GM12878 (cell line): ENCODE data around the gene SETD9. TPM values are rescaled to one million over a fixed set of nuclear protein-coding genes. Genes with fewer than 3 reads are reported as not detected.

Experiments
- ATAC-seq: fragments of 200-7000 bp; cut with Tn5 transposase; 3 replicates; pipeline ENCODE4 v1.9.1; 2020; ENCODE audit warnings: mild to moderate bottlenecking, moderate library complexity
- BruUV-seq: library from RNA; stranded (reverse); fragments of 400-500 nt; replicated peaks from 2 replicates; lab custom pipeline; 2021; lab: Mats Ljungman, UMichigan
- CTCF ChIA-PET: fragments of 300-600 bp; sonication (Branson Sonifier 250); formaldehyde crosslinking; extraction: SDS; loops from one replicate; lab custom pipeline; 2021; ENCODE audit warnings: inconsistent platforms; lab: Yijun Ruan, JAX
- POLR2A ChIA-PET: fragments of 350-600 bp; formaldehyde crosslinking; extraction: SDS; loops from one replicate; lab custom pipeline; 2021; ENCODE audit warnings: inconsistent platforms; lab: Charles Lee
- RAD21 ChIA-PET: fragments of 300-600 bp; sonication (Branson Sonifier 250); formaldehyde crosslinking; loops from one replicate; lab custom pipeline; 2023; ENCODE audit warnings: antibody characterized with exemption; ENCODE audit not compliant: unreplicated experiment; lab: Charles Lee
- SMC1A ChIA-PET: fragments of 300-600 bp; sonication (Branson Sonifier 250); formaldehyde crosslinking; loops from one replicate; lab custom pipeline; 2023; ENCODE audit not compliant: unreplicated experiment, uncharacterized antibody; lab: Charles Lee
- DNase-seq: peaks from one replicate; pipeline ENCODE4 v3.0.0-alpha.2; 2011; ENCODE audit warnings: low read depth, low spot score
- FAIRE-seq: peaks from 3 replicates; lab custom pipeline; 2011; peaks lifted over from hg19 to GRCh38; lab: Jason Lieb, UNC
- H2AFZ ChIP-seq: 2 replicates; pipeline ENCODE4 v1.6.0; 2011; ENCODE audit warnings: low read depth, low read length, control low read depth; ENCODE audit not compliant: control insufficient read depth
- H3K27ac ChIP-seq: 2 replicates; pipeline ENCODE4 v1.5.1; 2011; ENCODE audit warnings: control low read depth; ENCODE audit not compliant: control insufficient read depth, insufficient read depth
- H3K27me3 ChIP-seq, 2 experiments: replicated peaks in 1 of 2; 2 replicates each; pipeline versions ENCODE4 v1.6.0 to v1.6.1; 2011; ENCODE audit warnings: low read length in 1 of 2; ENCODE audit not compliant: control insufficient read depth in 2 of 2, insufficient read depth in 2 of 2
- H3K36me3 ChIP-seq, 2 experiments: 2 replicates each; pipeline ENCODE4 v1.5.1; 2011; ENCODE audit warnings: low read length in 1 of 2; ENCODE audit not compliant: control insufficient read depth in 2 of 2, insufficient read depth in 2 of 2
- H3K4me1 ChIP-seq: 2 replicates; pipeline ENCODE4 v1.6.1; 2011; ENCODE audit warnings: mild to moderate bottlenecking, low read length, moderate library complexity, mixed read lengths; ENCODE audit not compliant: control insufficient read depth, insufficient read depth
- H3K4me2 ChIP-seq: 2 replicates; pipeline ENCODE4 v1.6.0; 2011; ENCODE audit warnings: control low read depth; ENCODE audit not compliant: control insufficient read depth, insufficient read depth
- H3K4me3 ChIP-seq: fragments of 200-600 bp; sonication (generic); 2 replicates; pipeline ENCODE4 v1.5.1; 2016
- H3K79me2 ChIP-seq: 2 replicates; pipeline ENCODE4 v1.6.0; 2011; ENCODE audit warnings: low read length; ENCODE audit not compliant: control insufficient read depth, insufficient read depth
- H3K9ac ChIP-seq: 2 replicates; pipeline ENCODE4 v1.8.0; 2011; ENCODE audit warnings: low read length, control low read depth, mixed read lengths; ENCODE audit not compliant: control insufficient read depth, insufficient read depth
- H3K9me3 ChIP-seq: replicated peaks from 3 replicates; pipeline ENCODE4 v1.5.1; 2011; ENCODE audit warnings: mild to moderate bottlenecking, low read length; ENCODE audit not compliant: control insufficient read depth, insufficient read depth
- H4K20me1 ChIP-seq: 2 replicates; pipeline ENCODE4 v1.6.0; 2011; ENCODE audit not compliant: control insufficient read depth, insufficient read depth
- ATF7 ChIP-seq: fragments of 450-650 bp; IDR thresholded peaks from 2 replicates; pipeline ENCODE4 v1.6.1; 2016; ENCODE audit warnings: low read depth, mild to moderate bottlenecking
- BCL3 ChIP-seq: IDR thresholded peaks from 2 replicates; pipeline ENCODE4 v1.6.1; 2011; ENCODE audit warnings: borderline replicate concordance, low read depth, mild to moderate bottlenecking, moderate library complexity, low read length; ENCODE audit not compliant: insufficient read depth, poor library complexity, severe bottlenecking
- CBX3 ChIP-seq: fragments of 200-600 bp; sonication (generic); IDR thresholded peaks from 2 replicates; pipeline ENCODE4 v1.6.1; 2016; ENCODE audit warnings: low read depth, borderline replicate concordance
- CHD2 ChIP-seq: IDR thresholded peaks from 2 replicates; pipeline ENCODE4 v1.6.1; 2011; ENCODE audit warnings: low read depth, low read length, improper control_type of control experiment, borderline replicate concordance
- DPF2 ChIP-seq: fragments of 450-650 bp; IDR thresholded peaks from 2 replicates; pipeline ENCODE4 v1.6.1; 2017; ENCODE audit warnings: mild to moderate bottlenecking
- GABPA ChIP-seq: IDR thresholded peaks from 2 replicates; pipeline ENCODE4 v1.6.1; 2014; ENCODE audit warnings: antibody characterized with exemption, low read depth, mild to moderate bottlenecking, inconsistent platforms
- MEF2B ChIP-seq: fragments of 450-650 bp; IDR thresholded peaks from 2 replicates; pipeline ENCODE4 v1.6.1; 2018; ENCODE audit warnings: mild to moderate bottlenecking, moderate library complexity; ENCODE audit not compliant: partially characterized antibody, poor library complexity, severe bottlenecking
- SMARCA5 ChIP-seq: fragments of 450-650 bp; IDR thresholded peaks from 2 replicates; pipeline ENCODE4 v1.6.1; 2017; ENCODE audit warnings: mild to moderate bottlenecking
- YY1 ChIP-seq: IDR thresholded peaks from 2 replicates; pipeline ENCODE4 v1.6.1; 2011; ENCODE audit warnings: low read depth, mild to moderate bottlenecking, low read length
- ZNF384 ChIP-seq: IDR thresholded peaks from 2 replicates; pipeline ENCODE4 v1.6.1; 2012; ENCODE audit warnings: low read depth, mild to moderate bottlenecking, low read length, improper control_type of control experiment, borderline replicate concordance
- WGBS: methylation state at CpG from one replicate; pipeline ENCODE4 v1.1.6; 2016; ENCODE audit warnings: low lambda C conversion rate; ENCODE audit not compliant: insufficient replicate concordance, insufficient coverage; ENCODE audit errors: missing lambda C conversion rate; 5-methylcytosine and 5-hydroxymethylcytosine counted together
- in situ Hi-C: fragments of 300-500 bp; cut with MboI; formaldehyde crosslinking; loops from 9 replicates; pipeline ENCODE4 v1.14.3; 2018; ENCODE audit warnings: mixed read lengths
- intact Hi-C: fragments of 100-400 bp; cut with micrococcal nuclease; formaldehyde crosslinking; loops from one replicate; pipeline ENCODE4 v1.14.2; 2022; ENCODE audit not compliant: unreplicated experiment
- polyA plus RNA-seq, 11 experiments: library from polyadenylated mRNA; depleted of rRNA in 4 of 11; unstranded in 6 of 11; stranded (reverse) in 5 of 11; fragments of >200 nt; fragmentation: Nextera tagmentation in 4 of 11; fragmentation: Illumina TruSeq in 1 of 11; extraction: Ambion mirVana in 4 of 11; extraction: Trizol in 1 of 11; gene quantifications; 1 replicate in 1 of 11; 2 replicates in 10 of 11; pipeline versions ENCODE4 v1.2.1 to v1.2.3, GENCODE V29; 2011 to 2016; ENCODE audit warnings: inconsistent platforms in 2 of 11, missing spikeins in 2 of 11, low read depth in 1 of 11
- total RNA-seq, 4 experiments: library from RNA; depleted of rRNA in 3 of 4; stranded (reverse); fragments of >200 nt in 3 of 4; fragmentation: Illumina TruSeq in 1 of 4; extraction: Trizol in 1 of 4; gene quantifications; 2 replicates each; pipeline versions ENCODE4 v1.2.1 to v1.2.3, GENCODE V29; 2013 to 2021

SETD9 gene
- total and polyA plus RNA-seq, 10 of the 15 experiments (the other 5 are each of a cell fraction or from before 2014, with no cell fraction given): 8.7 to 17.8 (median 12.6) TPM

DNA sequence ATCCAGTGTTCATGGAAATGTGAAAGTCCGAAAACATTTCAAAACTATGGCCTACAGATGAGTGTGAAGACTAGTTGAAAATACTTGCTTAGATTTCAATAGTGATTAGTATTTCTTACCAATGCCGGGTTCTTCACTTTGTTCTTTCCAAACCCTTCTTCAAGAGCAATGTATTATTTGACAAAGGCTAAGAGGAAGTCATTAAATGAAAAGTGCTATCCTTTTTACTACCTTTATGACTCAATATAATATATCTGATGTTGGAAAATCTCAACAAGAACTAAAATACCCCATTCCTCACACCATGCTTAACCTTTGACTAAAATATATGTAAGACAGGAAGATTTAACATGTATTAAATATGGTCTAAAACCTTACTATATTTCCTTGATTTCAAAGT is 49.2 kb downstream of the SETD9 start:
- ATAC-seq (no peak), FAIRE-seq (no peak), DNase-seq (no peak)
- Histone ChIP-seq H3K4me3 (no peak overlapping the region), H3K9ac (no peak overlapping the region), H4K20me1 (no peaks in the 10 kb centered on the region), H2AFZ (no peak overlapping the region), H3K27me3 (peaks cover 0 to 2% of the 10 kb centered on the region in 2 experiments; a peak in 3 of 4 replicates), H3K4me1 (no peaks in the 10 kb centered on the region), H3K27ac (no peak overlapping the region), H3K4me2 (no peak overlapping the region), H3K36me3 (no peaks in the 10 kb centered on the region), H3K79me2 (no peaks in the 10 kb centered on the region), H3K9me3 (no peaks in the 10 kb centered on the region)
- intact Hi-C loops (no loop called here), in situ Hi-C loops (no loop called here)
- POLR2A ChIA-PET: no interaction called here
- WGBS: 23% methylated on average over 2 of the region's 2 CpGs
- RAD21 ChIA-PET: no interaction called here
- SMC1A ChIA-PET: no interaction called here
- CTCF ChIA-PET: no interaction called here
- TF ChIP-seq MEF2B: no peak
- TF ChIP-seq CHD2: no peak
- TF ChIP-seq ATF7: no peak
- no peak for TF ChIP-seq ZNF384
- TF ChIP-seq YY1: no peak
- TF ChIP-seq BCL3: no peak
- no peak for TF ChIP-seq SMARCA5
- no peak for TF ChIP-seq GABPA
- TF ChIP-seq DPF2: no peak
- no peak for TF ChIP-seq CBX3
- BruUV-seq: no TSS peak
